K562 (cell line): ENCODE results near the gene FPR1. TPM values are rescaled to one million over a fixed set of nuclear protein-coding genes. Genes with fewer than 3 reads are reported as not detected.

Experiments used
- ATF7 ChIP-seq: fragments of 450-650 bp; IDR thresholded peaks from 2 replicates; pipeline ENCODE4 v1.7.1; 2014; ENCODE audit warnings: mild to moderate bottlenecking, moderate library complexity
- FUS ChIP-seq: fragments of 200-400 bp; formaldehyde crosslinking; optimal IDR thresholded peaks from 2 replicates; pipeline ENCODE3; 2017; ENCODE audit warnings: low read depth, low read length
- IFI16 ChIP-seq: fragments of 250-450 bp; sonication (Bioruptor Pico); IDR thresholded peaks from 2 replicates; pipeline ENCODE4 v2.1.2; 2022; ENCODE audit warnings: mild to moderate bottlenecking, inconsistent platforms
- ILK ChIP-seq: fragments of 450-650 bp; IDR thresholded peaks from 2 replicates; pipeline ENCODE4 v1.6.1; 2016; ENCODE audit warnings: missing genetic modification characterization, low read depth, mild to moderate bottlenecking, missing compliant biosample characterization, moderate library complexity, borderline replicate concordance
- KAT7 ChIP-seq: sonication (generic); formaldehyde crosslinking; IDR thresholded peaks from 2 replicates; pipeline ENCODE4 v1.8.0; 2022; ENCODE audit warnings: missing genetic modification reagents, mild to moderate bottlenecking, borderline replicate concordance
- MAFF ChIP-seq: IDR thresholded peaks from 2 replicates; pipeline ENCODE4 v1.6.1; 2012; ENCODE audit warnings: low read length, improper control_type of control experiment
- MAFK ChIP-seq: IDR thresholded peaks from 2 replicates; pipeline ENCODE4 v1.6.1; 2011; ENCODE audit warnings: low read length, improper control_type of control experiment
- NCOA4 ChIP-seq: fragments of 450-650 bp; IDR thresholded peaks from 2 replicates; pipeline ENCODE4 v1.6.1; 2018; ENCODE audit warnings: mild to moderate bottlenecking; ENCODE audit not compliant: partially characterized antibody
- PHTF2 ChIP-seq: fragments of 250-450 bp; sonication (Bioruptor Pico); IDR thresholded peaks from 2 replicates; pipeline ENCODE4 v1.5.0; 2021; ENCODE audit warnings: mild to moderate bottlenecking
- RBM14 ChIP-seq: fragments of 200-400 bp; formaldehyde crosslinking; IDR thresholded peaks from 2 replicates; pipeline ENCODE4 v1.6.1; 2018; ENCODE audit warnings: low read depth, mild to moderate bottlenecking, low read length, moderate library complexity, borderline replicate concordance; ENCODE audit not compliant: insufficient read depth
- RFX7 ChIP-seq: fragments of 250-450 bp; sonication (Bioruptor Pico); IDR thresholded peaks from 2 replicates; pipeline ENCODE4 v1.5.1; 2021; ENCODE audit warnings: mild to moderate bottlenecking
- SUPT5H ChIP-seq: fragments of 450-650 bp; IDR thresholded peaks from 2 replicates; pipeline ENCODE4 v1.6.1; 2016
- TAL1 ChIP-seq: fragments of 450-650 bp; IDR thresholded peaks from 2 replicates; pipeline ENCODE4 v1.6.1; 2016; ENCODE audit warnings: mild to moderate bottlenecking
- TOE1 ChIP-seq, 2 experiments: fragments of 450-650 bp in 1 of 2; sonication (generic) in 1 of 2; formaldehyde crosslinking in 1 of 2; IDR thresholded peaks; 2 replicates each; pipeline versions ENCODE4 v1.7.1 to v1.8.0; 2016 to 2022; ENCODE audit warnings: borderline replicate concordance in 2 of 2, mild to moderate bottlenecking in 2 of 2, antibody characterized with exemption in 1 of 2, inconsistent platforms in 1 of 2, low read depth in 1 of 2, missing genetic modification reagents in 1 of 2, moderate library complexity in 1 of 2
- polyA plus RNA-seq, 8 experiments: library from polyadenylated mRNA; depleted of rRNA in 4 of 8; stranded (reverse) in 5 of 8; unstranded in 3 of 8; fragments of >200 nt; fragmentation: Nextera tagmentation in 2 of 8; fragmentation: Illumina TruSeq in 1 of 8; extraction: Ambion mirVana in 2 of 8; extraction: Trizol in 1 of 8; gene quantifications; 2 replicates each; pipeline versions ENCODE4 v1.2.1 to v1.2.3, GENCODE V29; 2011 to 2014; ENCODE audit warnings: inconsistent platforms in 1 of 8, missing spikeins in 1 of 8
- total RNA-seq, 7 experiments: library from RNA; depleted of rRNA in 6 of 7; stranded (reverse); fragments of >200 nt in 6 of 7; fragmentation: Illumina TruSeq in 2 of 7; extraction: Trizol in 2 of 7; gene quantifications; 2 replicates each; pipeline versions ENCODE4 v1.2.1 to v1.2.3, GENCODE V29; 2011 to 2021; ENCODE audit warnings: low replicate concordance in 1 of 7
- TF ChIP-seq, protein P1 (sequence below): sonication (generic); formaldehyde crosslinking; IDR thresholded peaks from 2 replicates; pipeline ENCODE4 v1.8.0; 2022; ENCODE audit warnings: missing genetic modification reagents, mild to moderate bottlenecking, moderate library complexity, borderline replicate concordance
- TF ChIP-seq, protein P2 (sequence below): conservative IDR thresholded peaks from 2 replicates; pipeline ENCODE4 v1.6.1; 2011; ENCODE audit warnings: low read depth, mild to moderate bottlenecking, low read length; ENCODE audit not compliant: control insufficient read depth
- TF ChIP-seq, protein P3 (sequence below): sonication (generic); formaldehyde crosslinking; IDR thresholded peaks from 2 replicates; pipeline ENCODE4 v1.8.0; 2022; ENCODE audit warnings: mild to moderate bottlenecking, missing genetic modification reagents
- TF ChIP-seq, protein P4 (sequence below), 2 experiments: IDR thresholded peaks; 2 replicates each; pipeline ENCODE4 v1.6.1; 2012; ENCODE audit warnings: improper control_type of control experiment in 2 of 2, low read depth in 2 of 2, low read length in 2 of 2, borderline replicate concordance in 1 of 2
- TF ChIP-seq, protein P5 (sequence below): fragments of 450-650 bp; IDR thresholded peaks from 2 replicates; pipeline ENCODE4 v1.6.1; 2016; ENCODE audit warnings: low read depth, mild to moderate bottlenecking, moderate library complexity

The FPR1 gene
- total and polyA plus RNA-seq, 9 of the 15 experiments (the other 6 are each of a cell fraction or from before 2014, with no cell fraction given) = 0.06 to 0.25 (median 0.14) TPM; not detected in 4

DNA sequence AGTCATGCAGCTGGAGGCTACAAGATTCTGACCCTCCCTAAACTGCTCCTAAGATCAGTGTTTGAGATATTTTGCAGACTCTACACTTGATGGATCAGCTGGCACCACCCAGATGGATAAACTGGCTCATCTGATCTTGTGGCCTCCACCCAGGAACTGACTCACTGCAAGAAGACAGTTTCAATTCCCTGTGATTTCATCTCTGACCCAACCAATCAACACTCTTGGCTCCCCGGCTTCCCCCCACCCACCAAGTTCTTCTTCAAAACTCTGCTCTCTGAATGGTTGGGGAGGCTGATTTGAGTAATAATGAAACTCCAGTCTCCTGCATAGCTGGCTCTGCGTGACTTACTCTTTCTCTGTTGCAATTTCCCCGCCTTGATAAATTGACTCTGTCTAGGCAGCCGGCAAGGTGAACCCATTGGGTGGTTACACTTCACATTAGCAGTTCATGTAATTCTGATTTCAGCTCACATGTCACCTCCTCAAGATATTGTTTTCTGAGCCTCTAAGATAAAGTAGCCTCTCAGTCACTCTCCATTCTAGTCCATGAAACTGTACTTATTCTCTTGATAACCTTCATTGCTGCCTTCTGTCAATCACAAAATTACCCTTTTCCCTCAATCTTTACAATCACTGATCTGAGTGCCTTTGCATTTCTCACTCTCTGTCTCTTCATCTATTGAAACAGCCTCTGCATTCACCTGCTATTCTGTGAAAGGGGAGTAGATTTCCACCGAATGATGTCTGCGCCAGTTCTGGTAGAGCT lies 33.4 kb upstream of the FPR1 start (continued):
- TF ChIP-seq, protein P1, sequence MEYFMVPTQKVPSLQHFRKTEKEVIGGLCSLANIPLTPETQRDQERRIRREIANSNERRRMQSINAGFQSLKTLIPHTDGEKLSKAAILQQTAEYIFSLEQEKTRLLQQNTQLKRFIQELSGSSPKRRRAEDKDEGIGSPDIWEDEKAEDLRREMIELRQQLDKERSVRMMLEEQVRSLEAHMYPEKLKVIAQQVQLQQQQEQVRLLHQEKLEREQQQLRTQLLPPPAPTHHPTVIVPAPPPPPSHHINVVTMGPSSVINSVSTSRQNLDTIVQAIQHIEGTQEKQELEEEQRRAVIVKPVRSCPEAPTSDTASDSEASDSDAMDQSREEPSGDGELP (CRISPR knock-in tag) = peak; percentile 72; the same call in 1 of the 2 replicates
- TF ChIP-seq TOE1 (IDR thresholded peaks at IDR 0.05; ENCODE audit: borderline replicate concordance) (peak; percentile 44; the same call in 1 of the 2 replicates), TOE1 (CRISPR knock-in tag; IDR thresholded peaks at IDR 0.05; ENCODE audit: borderline replicate concordance, low read depth) (no peak), ILK (tag) (no peak), PHTF2 (CRISPR knock-in tag) (no peak), FUS (no peak), RBM14 (no peak), SUPT5H (no peak), RFX7 (CRISPR knock-in tag) (no peak), IFI16 (CRISPR knock-in tag) (no peak), MAFF (no peak), MAFK (0 out of 2 replicates have a peak, but pooled peaks have one; percentile 2), NCOA4 (no peak), KAT7 (CRISPR knock-in tag) (no peak), ATF7 (peak; percentile 79), TAL1 (no peak; the same call in 1 of the 2 replicates)
- TF ChIP-seq, protein P2, sequence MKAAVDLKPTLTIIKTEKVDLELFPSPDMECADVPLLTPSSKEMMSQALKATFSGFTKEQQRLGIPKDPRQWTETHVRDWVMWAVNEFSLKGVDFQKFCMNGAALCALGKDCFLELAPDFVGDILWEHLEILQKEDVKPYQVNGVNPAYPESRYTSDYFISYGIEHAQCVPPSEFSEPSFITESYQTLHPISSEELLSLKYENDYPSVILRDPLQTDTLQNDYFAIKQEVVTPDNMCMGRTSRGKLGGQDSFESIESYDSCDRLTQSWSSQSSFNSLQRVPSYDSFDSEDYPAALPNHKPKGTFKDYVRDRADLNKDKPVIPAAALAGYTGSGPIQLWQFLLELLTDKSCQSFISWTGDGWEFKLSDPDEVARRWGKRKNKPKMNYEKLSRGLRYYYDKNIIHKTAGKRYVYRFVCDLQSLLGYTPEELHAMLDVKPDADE = no peak
- TF ChIP-seq, protein P3, sequence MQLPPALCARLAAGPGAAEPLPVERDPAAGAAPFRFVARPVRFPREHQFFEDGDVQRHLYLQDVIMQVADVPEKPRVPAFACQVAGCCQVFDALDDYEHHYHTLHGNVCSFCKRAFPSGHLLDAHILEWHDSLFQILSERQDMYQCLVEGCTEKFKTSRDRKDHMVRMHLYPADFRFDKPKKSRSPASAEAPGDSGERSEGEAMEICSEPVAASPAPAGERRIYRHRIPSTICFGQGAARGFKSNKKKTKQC (CRISPR knock-in tag) = no peak
- TF ChIP-seq, protein P4, sequence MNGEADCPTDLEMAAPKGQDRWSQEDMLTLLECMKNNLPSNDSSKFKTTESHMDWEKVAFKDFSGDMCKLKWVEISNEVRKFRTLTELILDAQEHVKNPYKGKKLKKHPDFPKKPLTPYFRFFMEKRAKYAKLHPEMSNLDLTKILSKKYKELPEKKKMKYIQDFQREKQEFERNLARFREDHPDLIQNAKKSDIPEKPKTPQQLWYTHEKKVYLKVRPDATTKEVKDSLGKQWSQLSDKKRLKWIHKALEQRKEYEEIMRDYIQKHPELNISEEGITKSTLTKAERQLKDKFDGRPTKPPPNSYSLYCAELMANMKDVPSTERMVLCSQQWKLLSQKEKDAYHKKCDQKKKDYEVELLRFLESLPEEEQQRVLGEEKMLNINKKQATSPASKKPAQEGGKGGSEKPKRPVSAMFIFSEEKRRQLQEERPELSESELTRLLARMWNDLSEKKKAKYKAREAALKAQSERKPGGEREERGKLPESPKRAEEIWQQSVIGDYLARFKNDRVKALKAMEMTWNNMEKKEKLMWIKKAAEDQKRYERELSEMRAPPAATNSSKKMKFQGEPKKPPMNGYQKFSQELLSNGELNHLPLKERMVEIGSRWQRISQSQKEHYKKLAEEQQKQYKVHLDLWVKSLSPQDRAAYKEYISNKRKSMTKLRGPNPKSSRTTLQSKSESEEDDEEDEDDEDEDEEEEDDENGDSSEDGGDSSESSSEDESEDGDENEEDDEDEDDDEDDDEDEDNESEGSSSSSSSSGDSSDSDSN (IDR thresholded peaks at IDR 0.05; ENCODE audit: borderline replicate concordance in 1 of 2, low read depth in 2 of 2, low read length in 2 of 2) = no peak
- TF ChIP-seq, protein P5, sequence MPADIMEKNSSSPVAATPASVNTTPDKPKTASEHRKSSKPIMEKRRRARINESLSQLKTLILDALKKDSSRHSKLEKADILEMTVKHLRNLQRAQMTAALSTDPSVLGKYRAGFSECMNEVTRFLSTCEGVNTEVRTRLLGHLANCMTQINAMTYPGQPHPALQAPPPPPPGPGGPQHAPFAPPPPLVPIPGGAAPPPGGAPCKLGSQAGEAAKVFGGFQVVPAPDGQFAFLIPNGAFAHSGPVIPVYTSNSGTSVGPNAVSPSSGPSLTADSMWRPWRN = no peak
